H9 (cell line): ENCODE results near the gene PCSK6. TPM values are rescaled to one million over a fixed set of nuclear protein-coding genes. Genes with fewer than 3 reads are reported as not detected.

Source experiments
- DNase-seq: peaks from one replicate; pipeline ENCODE4 v3.0.0-alpha.2; 2017
- H2AFZ ChIP-seq: one replicate; pipeline ENCODE4 v1.6.1; 2013; ENCODE audit warnings: mild to moderate bottlenecking, low read length, control low read depth, moderate library complexity
- H2AK5ac ChIP-seq: 2 replicates; pipeline ENCODE4 v1.6.1; 2013; ENCODE audit warnings: low read length, control low read depth, mixed read lengths; ENCODE audit not compliant: insufficient read length
- H2BK120ac ChIP-seq: one replicate; pipeline ENCODE4 v1.6.1; 2013; ENCODE audit warnings: low read depth, mild to moderate bottlenecking, low read length, control low read depth, inconsistent platforms; ENCODE audit not compliant: poor library complexity, severe bottlenecking
- H2BK12ac ChIP-seq: 2 replicates; pipeline ENCODE4 v1.6.1; 2013; ENCODE audit warnings: low read length, control low read depth, mixed read lengths, low read depth; ENCODE audit not compliant: insufficient read length
- H2BK15ac ChIP-seq: 2 replicates; pipeline ENCODE4 v1.6.1; 2013; ENCODE audit warnings: low read depth, low read length, control low read depth
- H2BK20ac ChIP-seq: one replicate; pipeline ENCODE4 v1.6.1; 2013; ENCODE audit warnings: low read depth, mild to moderate bottlenecking, low read length, control low read depth, inconsistent platforms; ENCODE audit not compliant: poor library complexity, severe bottlenecking
- H2BK5ac ChIP-seq: 2 replicates; pipeline ENCODE4 v1.6.1; 2013; ENCODE audit warnings: low read length, control low read depth, mixed read lengths; ENCODE audit not compliant: insufficient read length
- H3K14ac ChIP-seq: 2 replicates; pipeline ENCODE4 v1.6.1; 2013; ENCODE audit warnings: low read length, control low read depth; ENCODE audit not compliant: insufficient read depth
- H3K18ac ChIP-seq: 2 replicates; pipeline ENCODE4 v1.6.1; 2013; ENCODE audit warnings: low read depth, mild to moderate bottlenecking, mixed read lengths, low read length, control low read depth; ENCODE audit not compliant: insufficient read length
- H3K23ac ChIP-seq: 2 replicates; pipeline ENCODE4 v1.6.1; 2013; ENCODE audit warnings: low read length, control low read depth, mixed read lengths, low read depth; ENCODE audit not compliant: insufficient read length
- H3K23me2 ChIP-seq: 2 replicates; pipeline ENCODE4 v1.6.1; 2013; ENCODE audit warnings: low read depth, mild to moderate bottlenecking, mixed read lengths, low read length, control low read depth; ENCODE audit not compliant: insufficient read length, poor library complexity, severe bottlenecking
- H3K27ac ChIP-seq: 2 replicates; pipeline ENCODE4 v1.5.1; 2013; ENCODE audit warnings: low read length, control low read depth, mixed read lengths, low read depth; ENCODE audit not compliant: insufficient read length
- H3K27me3 ChIP-seq: 2 replicates; pipeline ENCODE4 v1.6.1; 2013; ENCODE audit warnings: low read length, control low read depth, inconsistent platforms; ENCODE audit not compliant: insufficient read depth
- H3K4ac ChIP-seq: 2 replicates; pipeline ENCODE4 v1.6.1; 2013; ENCODE audit warnings: low read depth, mild to moderate bottlenecking, control low read depth, inconsistent platforms, low read length, moderate library complexity
- H3K4me1 ChIP-seq: 2 replicates; pipeline ENCODE4 v1.6.1; 2013; ENCODE audit warnings: low read length, control low read depth, inconsistent platforms; ENCODE audit not compliant: insufficient read depth
- H3K4me2 ChIP-seq: 2 replicates; pipeline ENCODE4 v1.6.1; 2013; ENCODE audit warnings: low read length, control low read depth, mixed read lengths; ENCODE audit not compliant: insufficient read length, insufficient read depth
- H3K56ac ChIP-seq: 2 replicates; pipeline ENCODE4 v1.6.1; 2013; ENCODE audit warnings: low read depth, mild to moderate bottlenecking, mixed read lengths, low read length, control low read depth; ENCODE audit not compliant: insufficient read length
- H3K79me1 ChIP-seq: 2 replicates; pipeline ENCODE4 v1.6.1; 2013; ENCODE audit warnings: low read depth, mild to moderate bottlenecking, moderate library complexity, low read length, control low read depth, inconsistent platforms; ENCODE audit not compliant: insufficient read depth, poor library complexity, severe bottlenecking
- H3K79me2 ChIP-seq: 2 replicates; pipeline ENCODE4 v1.6.1; 2013; ENCODE audit warnings: low read length, control low read depth, inconsistent platforms; ENCODE audit not compliant: insufficient read depth
- H3K9ac ChIP-seq: 2 replicates; pipeline ENCODE4 v1.6.1; 2013; ENCODE audit warnings: low read length, control low read depth, mixed read lengths; ENCODE audit not compliant: insufficient read length; ENCODE audit errors: extremely low read depth
- H3K9me3 ChIP-seq: one replicate; pipeline ENCODE4 v1.6.1; 2013; ENCODE audit warnings: low read depth, low read length, inconsistent platforms; ENCODE audit not compliant: control insufficient read depth
- H3T11ph ChIP-seq: one replicate; pipeline ENCODE4 v1.6.1; 2013; ENCODE audit warnings: mild to moderate bottlenecking, low read length, control low read depth, inconsistent platforms
- H4K20me1 ChIP-seq: one replicate; pipeline ENCODE4 v1.6.1; 2013; ENCODE audit not compliant: control insufficient read depth, insufficient read length, insufficient read depth
- H4K5ac ChIP-seq: 2 replicates; pipeline ENCODE4 v1.6.1; 2013; ENCODE audit warnings: low read depth, mild to moderate bottlenecking, mixed read lengths, low read length, control low read depth; ENCODE audit not compliant: insufficient read length
- H4K8ac ChIP-seq: replicated peaks from 2 replicates; pipeline ENCODE4 v1.6.1; 2013; ENCODE audit warnings: low read length, control low read depth, mixed read lengths, low read depth; ENCODE audit not compliant: insufficient read length
- H4K91ac ChIP-seq: 2 replicates; pipeline ENCODE4 v1.6.1; 2013; ENCODE audit warnings: low read depth, mild to moderate bottlenecking, moderate library complexity, mixed read lengths, low read length, control low read depth; ENCODE audit not compliant: insufficient read length
- H3K27ac Mint-ChIP-seq, 3 experiments: 2 replicates in 2 of 3; 3 replicates in 1 of 3; pipeline ENCODE4 v1.8.0; 2020 to 2021; ENCODE audit warnings: mixed read lengths in 3 of 3, mild to moderate bottlenecking in 1 of 3, moderate library complexity in 1 of 3
- H3K27me3 Mint-ChIP-seq: 2 replicates; pipeline ENCODE4 v1.8.0; 2021; ENCODE audit warnings: low read depth, mild to moderate bottlenecking, moderate library complexity, mixed read lengths
- H3K36me3 Mint-ChIP-seq, 3 experiments: 2 replicates in 2 of 3; 3 replicates in 1 of 3; pipeline ENCODE4 v1.8.0; 2020 to 2021; ENCODE audit warnings: low read depth in 3 of 3, mixed read lengths in 3 of 3; ENCODE audit not compliant: insufficient read depth in 1 of 3
- H3K4me1 Mint-ChIP-seq, 2 experiments: 2 replicates each; pipeline ENCODE4 v1.8.0; 2020; ENCODE audit warnings: mixed read lengths in 2 of 2
- H3K4me3 Mint-ChIP-seq, 2 experiments: 2 replicates in 1 of 2; 3 replicates in 1 of 2; pipeline ENCODE4 v1.8.0; 2020 to 2021; ENCODE audit warnings: mild to moderate bottlenecking in 2 of 2, mixed read lengths in 2 of 2, moderate library complexity in 1 of 2
- H3K9me3 Mint-ChIP-seq, 2 experiments: 2 replicates in 1 of 2; 3 replicates in 1 of 2; pipeline ENCODE4 v1.8.0; 2020; ENCODE audit warnings: mild to moderate bottlenecking in 2 of 2, mixed read lengths in 2 of 2, moderate library complexity in 1 of 2
- CTCF ChIP-seq: fragments of 200-600 bp; sonication (generic); conservative IDR thresholded peaks from 3 replicates; pipeline ENCODE4 v1.8.0; 2021; ENCODE audit warnings: antibody characterized with exemption, mild to moderate bottlenecking
- WGBS: extraction: QIAGEN DNeasy Blood & Tissue Kit; methylation state at CpG from one replicate; pipeline ENCODE4 v1.1.7; 2013; ENCODE audit warnings: missing lambda C conversion rate, low lambda C conversion rate, mixed read lengths; ENCODE audit not compliant: insufficient read length; ENCODE audit errors: extremely low coverage; 5-methylcytosine and 5-hydroxymethylcytosine counted together
- total RNA-seq: library from RNA; stranded (reverse); gene quantifications from 2 replicates; pipeline ENCODE4 v1.2.1, GENCODE V29; 2021

PCSK6 gene
- total RNA-seq, 1 experiment from 2014 or later = 4.0 TPM

DNA sequence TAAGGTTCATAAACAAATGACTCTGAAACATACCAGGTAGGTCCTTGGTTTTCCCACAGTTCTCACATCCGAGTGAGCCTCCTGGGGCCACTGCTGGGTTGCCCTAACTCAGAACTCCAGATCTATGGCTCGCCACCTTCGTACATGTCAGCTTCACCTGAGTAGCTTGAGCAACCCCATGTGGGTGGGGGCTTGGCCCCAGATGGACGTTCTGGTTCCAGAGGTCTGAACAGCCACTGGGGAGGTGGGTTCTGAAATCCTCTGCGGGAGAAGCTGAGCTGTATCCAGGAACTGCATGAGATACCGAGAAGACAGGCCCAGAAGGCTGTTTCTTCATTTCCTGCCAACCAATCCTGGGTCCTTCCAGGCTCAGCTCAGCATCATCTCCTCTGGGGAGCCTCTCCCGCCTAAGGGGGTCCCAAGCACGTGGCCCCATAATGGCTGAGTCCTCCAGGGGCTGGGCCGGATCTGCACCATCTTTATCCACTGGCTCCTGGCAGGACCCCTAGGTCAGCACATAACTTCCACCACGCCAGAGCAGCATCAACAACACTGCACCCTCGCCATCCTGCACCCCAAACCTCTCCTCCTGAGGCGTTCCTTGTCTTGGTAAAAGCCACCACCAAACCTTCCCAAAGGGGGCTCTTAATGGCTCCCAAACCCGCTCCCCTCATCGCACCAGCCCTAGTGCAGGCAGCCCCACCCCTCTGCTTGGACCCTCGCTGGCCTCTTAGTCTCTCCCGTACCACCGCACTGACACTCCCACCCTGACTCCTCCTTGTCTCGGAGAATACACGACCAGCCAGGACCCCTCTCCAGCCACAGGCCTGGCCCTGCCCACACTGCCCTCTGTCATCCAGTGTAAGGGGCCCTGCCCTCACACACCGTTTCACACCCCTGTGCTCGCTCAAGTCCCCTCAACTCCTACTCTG, 39.8 kb downstream of the PCSK6 start:
- no peak overlapping the region for H3K4me3 Mint-ChIP-seq
- whole genome bisulfite sequencing = no CpG with 5 or more reads among the region's 21 CpGs
- no peaks in the 10 kb centered on the region for H3K9me3 Mint-ChIP-seq
- no peaks in the 10 kb centered on the region for H3K36me3 Mint-ChIP-seq
- peaks cover 13 to 26% of the 10 kb centered on the region in 2 experiments for H3K4me1 Mint-ChIP-seq
- H3K14ac ChIP-seq = no peak overlapping the region; the same call in 1 of the 2 replicates
- no peak overlapping the region for H3K9ac ChIP-seq
- no peak overlapping the region for H3K23ac ChIP-seq
- no peak overlapping the region for H3K4ac ChIP-seq
- no peak overlapping the region for H4K91ac ChIP-seq
- no peak overlapping the region for H2BK12ac ChIP-seq
- no peaks in the 10 kb centered on the region for H3K27me3 ChIP-seq
- H2BK20ac ChIP-seq = no peak overlapping the region
- H3K4me1 ChIP-seq = no peaks in the 10 kb centered on the region
- H2BK15ac ChIP-seq = no peak overlapping the region
- H4K5ac ChIP-seq = no peak overlapping the region
- no peaks in the 10 kb centered on the region for H4K20me1 ChIP-seq
- H3K18ac ChIP-seq = no peak overlapping the region
- no peak overlapping the region for H4K8ac ChIP-seq
- H2BK120ac ChIP-seq = no peak overlapping the region
- no peaks in the 10 kb centered on the region for H3K79me2 ChIP-seq
- no peak overlapping the region for H3K56ac ChIP-seq
- DNase-seq = no peak
- TF ChIP-seq CTCF = no peak
- H3K4me2 ChIP-seq = no peak overlapping the region
- H3K23me2 ChIP-seq = no peaks in the 10 kb centered on the region
- H3K27ac ChIP-seq = no peak overlapping the region
- no peak overlapping the region for H2BK5ac ChIP-seq
- no peaks in the 10 kb centered on the region for H3K9me3 ChIP-seq
- H3K79me1 ChIP-seq = no peaks in the 10 kb centered on the region
- no peak overlapping the region for H3T11ph ChIP-seq
- no peak overlapping the region for H2AK5ac ChIP-seq
- H2AFZ ChIP-seq = no peak overlapping the region
- no peaks in the 10 kb centered on the region; the same call in 1 of the 2 replicates for H3K27me3 Mint-ChIP-seq
- peak overlapping the region in 2 of 3 experiments; percentile 7 to 23; a peak in 2 of 7 replicates for H3K27ac Mint-ChIP-seq
